Measurements from ENCODE around the gene GPR83.

DNA sequence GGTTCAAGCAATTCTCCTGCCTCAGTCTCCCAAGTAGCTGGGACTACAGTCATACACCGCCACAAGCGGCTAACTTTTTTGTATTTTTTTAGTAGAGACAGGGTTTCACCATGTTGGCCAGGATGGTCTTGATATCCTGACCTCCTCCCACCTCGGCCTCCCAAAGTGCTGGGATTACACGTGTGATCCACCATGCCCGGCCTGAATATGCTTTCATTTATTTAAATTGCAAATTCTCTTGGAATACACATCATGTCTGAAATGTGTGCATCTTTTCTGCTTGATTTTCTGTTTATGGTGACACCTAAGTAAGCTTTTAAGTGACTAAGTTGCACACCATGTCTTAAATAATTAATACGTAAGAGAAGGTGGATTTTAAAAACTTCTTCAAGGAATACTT, 65.2 kb downstream of the GPR83 start:
- TF ChIP-seq, protein P1, sequence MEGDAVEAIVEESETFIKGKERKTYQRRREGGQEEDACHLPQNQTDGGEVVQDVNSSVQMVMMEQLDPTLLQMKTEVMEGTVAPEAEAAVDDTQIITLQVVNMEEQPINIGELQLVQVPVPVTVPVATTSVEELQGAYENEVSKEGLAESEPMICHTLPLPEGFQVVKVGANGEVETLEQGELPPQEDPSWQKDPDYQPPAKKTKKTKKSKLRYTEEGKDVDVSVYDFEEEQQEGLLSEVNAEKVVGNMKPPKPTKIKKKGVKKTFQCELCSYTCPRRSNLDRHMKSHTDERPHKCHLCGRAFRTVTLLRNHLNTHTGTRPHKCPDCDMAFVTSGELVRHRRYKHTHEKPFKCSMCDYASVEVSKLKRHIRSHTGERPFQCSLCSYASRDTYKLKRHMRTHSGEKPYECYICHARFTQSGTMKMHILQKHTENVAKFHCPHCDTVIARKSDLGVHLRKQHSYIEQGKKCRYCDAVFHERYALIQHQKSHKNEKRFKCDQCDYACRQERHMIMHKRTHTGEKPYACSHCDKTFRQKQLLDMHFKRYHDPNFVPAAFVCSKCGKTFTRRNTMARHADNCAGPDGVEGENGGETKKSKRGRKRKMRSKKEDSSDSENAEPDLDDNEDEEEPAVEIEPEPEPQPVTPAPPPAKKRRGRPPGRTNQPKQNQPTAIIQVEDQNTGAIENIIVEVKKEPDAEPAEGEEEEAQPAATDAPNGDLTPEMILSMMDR (conservative IDR thresholded peaks at IDR 0.05): no peak
- TF ChIP-seq ZFX (IDR thresholded peaks at IDR 0.05): no peak

Measured in C4-2B (cell line).